ENCODE measurements around the gene TGM6. TPM values are rescaled to one million over a fixed set of nuclear protein-coding genes. Genes with fewer than 3 reads are reported as not detected.

Gene TGM6
- total RNA-seq, 1 donor from 2014 or later, result not detected

DNA sequence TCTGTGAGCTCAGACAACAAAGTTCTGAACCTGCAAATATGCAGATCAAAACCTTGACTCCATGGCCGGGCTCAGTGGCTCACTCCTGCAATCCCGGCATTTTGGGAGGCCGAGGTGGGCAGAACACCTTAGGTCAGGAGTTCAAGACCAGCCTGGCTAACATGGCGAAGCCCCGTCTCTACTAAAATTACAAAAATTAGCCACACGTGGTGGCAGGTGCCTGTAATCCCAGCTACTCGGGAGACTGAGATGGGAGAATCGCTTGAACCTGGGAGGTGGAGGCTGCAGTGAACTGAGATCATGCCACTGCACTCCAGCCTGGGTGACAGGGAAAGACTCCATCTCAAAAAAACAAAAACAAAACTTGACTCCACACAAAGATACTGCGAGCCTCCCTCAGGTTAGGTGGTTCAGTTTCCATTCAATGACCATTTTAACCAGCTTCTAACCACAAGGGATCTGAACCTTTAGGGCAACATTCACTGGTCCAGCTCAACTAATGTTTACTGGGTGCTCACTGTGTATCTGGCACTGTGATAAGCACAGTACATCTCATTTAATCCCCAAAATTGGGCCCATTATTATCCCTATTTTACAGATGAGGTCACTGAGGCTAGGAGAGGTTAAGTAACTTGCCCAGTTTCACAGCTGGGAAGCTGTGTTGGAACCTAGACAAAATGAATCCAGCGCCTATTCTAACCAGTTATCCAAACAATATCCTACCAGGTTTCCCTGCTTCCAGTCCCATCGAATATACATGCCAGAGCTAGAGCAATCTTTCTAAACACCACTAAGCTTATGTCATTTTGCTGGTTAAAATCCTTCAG lies 88.1 kb downstream of the TGM6 start:
- DNase-seq, result no peak
- intact Hi-C loops (cut with micrococcal nuclease), result no loop called here
- H3K9me3 ChIP-seq (replicated peaks), result no peaks in the 10 kb centered on the region
- H3K27me3 ChIP-seq (ENCODE audit: low read depth), result no peaks in the 10 kb centered on the region
- H3K36me3 ChIP-seq, result peaks cover 38% of the 10 kb centered on the region
- peaks cover 33% of the 10 kb centered on the region for H3K4me1 ChIP-seq
- TF ChIP-seq, protein P1, sequence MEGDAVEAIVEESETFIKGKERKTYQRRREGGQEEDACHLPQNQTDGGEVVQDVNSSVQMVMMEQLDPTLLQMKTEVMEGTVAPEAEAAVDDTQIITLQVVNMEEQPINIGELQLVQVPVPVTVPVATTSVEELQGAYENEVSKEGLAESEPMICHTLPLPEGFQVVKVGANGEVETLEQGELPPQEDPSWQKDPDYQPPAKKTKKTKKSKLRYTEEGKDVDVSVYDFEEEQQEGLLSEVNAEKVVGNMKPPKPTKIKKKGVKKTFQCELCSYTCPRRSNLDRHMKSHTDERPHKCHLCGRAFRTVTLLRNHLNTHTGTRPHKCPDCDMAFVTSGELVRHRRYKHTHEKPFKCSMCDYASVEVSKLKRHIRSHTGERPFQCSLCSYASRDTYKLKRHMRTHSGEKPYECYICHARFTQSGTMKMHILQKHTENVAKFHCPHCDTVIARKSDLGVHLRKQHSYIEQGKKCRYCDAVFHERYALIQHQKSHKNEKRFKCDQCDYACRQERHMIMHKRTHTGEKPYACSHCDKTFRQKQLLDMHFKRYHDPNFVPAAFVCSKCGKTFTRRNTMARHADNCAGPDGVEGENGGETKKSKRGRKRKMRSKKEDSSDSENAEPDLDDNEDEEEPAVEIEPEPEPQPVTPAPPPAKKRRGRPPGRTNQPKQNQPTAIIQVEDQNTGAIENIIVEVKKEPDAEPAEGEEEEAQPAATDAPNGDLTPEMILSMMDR (IDR thresholded peaks at IDR 0.05; ENCODE audit: borderline replicate concordance), result no peak
- H3K4me3 ChIP-seq, result peak overlapping the region; percentile 90
- no peak overlapping the region for H3K27ac ChIP-seq (replicated peaks)

GRCh38 chr20:2469991-2470422 lies 89.3 kb downstream of the TGM6 start:
- Histone ChIP-seq H3K27ac (replicated peaks) (peak overlapping the region; percentile 95), H3K4me1 (peaks cover 33% of the 10 kb centered on the region), H3K27me3 (ENCODE audit: low read depth) (no peaks in the 10 kb centered on the region), H3K4me3 (peak overlapping the region; percentile 90), H3K36me3 (peaks cover 26% of the 10 kb centered on the region), H3K9me3 (replicated peaks) (no peaks in the 10 kb centered on the region)
- intact Hi-C loops (cut with micrococcal nuclease), result no loop called here
- TF ChIP-seq, protein P1 (IDR thresholded peaks at IDR 0.05; ENCODE audit: borderline replicate concordance), result no peak
- DNase-seq, result no peak

DNA sequence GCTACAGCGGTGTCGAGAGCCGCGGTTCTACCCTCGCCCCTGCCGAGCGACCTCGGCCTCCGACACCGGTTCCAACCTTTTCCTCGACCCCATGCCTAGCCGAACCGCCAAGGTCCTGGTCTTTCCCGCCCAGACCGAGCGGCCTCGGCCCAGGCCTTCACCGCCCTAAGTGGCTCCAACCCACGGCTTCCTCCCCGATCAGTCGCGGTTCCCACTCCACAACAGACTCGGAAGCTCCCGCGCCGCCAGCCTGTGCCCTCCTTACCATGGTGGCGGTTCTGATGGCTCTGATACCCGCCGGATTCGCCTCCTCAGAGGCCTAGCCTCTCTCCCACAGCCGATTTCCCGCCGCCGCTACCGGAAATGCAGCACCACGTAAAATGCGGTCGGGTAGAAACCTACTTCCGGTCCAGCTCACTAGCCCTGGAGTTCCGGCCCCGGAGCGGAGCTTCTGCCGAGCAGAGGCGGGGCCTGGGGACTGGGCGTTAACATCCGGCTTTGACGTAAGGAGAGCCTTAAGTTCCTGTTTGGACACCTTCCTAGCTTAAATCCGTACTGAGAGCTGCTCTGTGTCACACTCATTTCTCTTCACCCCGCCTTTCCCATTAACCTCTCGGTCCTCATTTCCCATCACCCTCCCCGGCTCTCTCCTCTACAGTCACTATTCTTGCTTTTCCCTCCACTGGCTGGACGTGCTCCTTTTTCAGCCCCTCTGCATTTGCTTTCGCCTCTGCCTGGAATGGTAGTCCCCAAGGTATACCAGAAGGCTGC lies 89.9 kb downstream of the TGM6 start, which contains the start of gene SNRPB:
TSS of gene SNRPB (minus strand) at position 367 of the 771 bp plus-strand sequence. CDS start at position 268, 99 bp downstream.
- Histone ChIP-seq H3K4me3 (peak within 1 kb of the TSS; percentile 90), H3K4me1 (peaks cover 33% of the 10 kb centered on the region), H3K27ac (replicated peaks) (peak within 1 kb of the TSS; percentile 95), H3K36me3 (peaks cover 20% of the 10 kb centered on the region), H3K27me3 (ENCODE audit: low read depth) (no peaks in the 10 kb centered on the region), H3K9me3 (replicated peaks) (no peaks in the 10 kb centered on the region)
- intact Hi-C loops (cut with micrococcal nuclease), result no loop called here
- peak; percentile 95 for DNase-seq
- TF ChIP-seq, protein P1 (IDR thresholded peaks at IDR 0.05; ENCODE audit: borderline replicate concordance), result no peak

- no peaks in the 10 kb centered on the region for H3K9me3 ChIP-seq (replicated peaks)
- intact Hi-C loops (cut with micrococcal nuclease), result no loop called here
- TF ChIP-seq, protein P1 (IDR thresholded peaks at IDR 0.05; ENCODE audit: borderline replicate concordance), result no peak
- no peak overlapping the region for H3K27ac ChIP-seq (replicated peaks)
- no peak overlapping the region for H3K4me3 ChIP-seq
- no peak for DNase-seq
- no peaks in the 10 kb centered on the region for H3K27me3 ChIP-seq (ENCODE audit: low read depth)
- H3K4me1 ChIP-seq, result peaks cover 26% of the 10 kb centered on the region
- H3K36me3 ChIP-seq, result no peaks in the 10 kb centered on the region
These were observed 92.8 kb downstream of the TGM6 start for GRCh38 chr20:2473516-2473915.

DNA sequence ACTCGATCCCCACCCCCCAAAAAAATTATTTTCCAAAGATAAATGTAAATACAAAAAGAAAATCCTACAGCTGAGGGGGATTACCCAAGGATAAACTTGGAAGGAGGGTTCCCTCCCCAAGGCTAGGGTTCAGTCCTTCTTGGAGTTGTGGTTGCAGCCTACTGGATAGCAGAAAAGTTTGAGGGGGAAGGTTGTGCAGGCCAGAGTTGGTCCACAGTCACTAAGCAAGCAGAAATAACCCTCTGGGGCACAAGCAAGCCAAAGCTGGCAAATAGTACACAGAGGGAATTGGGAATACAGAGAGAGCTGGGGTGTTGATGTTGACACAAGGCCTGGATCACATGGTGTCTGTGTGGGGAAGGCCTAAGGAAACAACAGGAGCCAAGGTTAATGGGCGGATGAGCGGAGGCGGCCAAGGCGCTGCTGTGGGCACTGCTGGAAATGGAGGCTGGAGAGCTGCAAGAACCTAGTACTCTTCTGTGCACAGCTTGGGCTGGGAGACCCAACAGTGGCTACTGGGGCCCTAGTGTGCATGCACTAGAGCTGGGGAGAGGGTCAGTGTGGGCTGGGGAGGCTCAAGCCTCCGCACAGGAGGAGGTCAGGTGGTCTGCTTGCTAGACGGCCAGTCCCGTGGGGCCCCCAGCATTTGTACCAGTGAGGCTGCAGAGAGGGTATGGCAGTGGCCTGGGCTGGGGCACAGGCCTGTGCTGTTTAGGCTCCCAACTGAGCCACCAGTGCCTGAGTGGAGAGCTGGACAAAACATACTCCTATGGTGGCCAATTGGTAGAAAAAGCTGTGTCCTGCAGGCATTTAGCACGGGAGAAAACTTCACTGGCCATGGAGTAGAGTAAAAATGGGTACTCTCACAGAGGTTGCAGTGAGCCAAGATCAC lies 95.4 kb downstream of the TGM6 start:
- intact Hi-C loops (cut with micrococcal nuclease), result no loop called here
- DNase-seq, result no peak
- Histone ChIP-seq H3K9me3 (replicated peaks) (peaks cover 7% of the 10 kb centered on the region), H3K4me1 (peaks cover 4% of the 10 kb centered on the region), H3K36me3 (peaks cover 14% of the 10 kb centered on the region), H3K27ac (replicated peaks) (no peak overlapping the region), H3K27me3 (ENCODE audit: low read depth) (no peaks in the 10 kb centered on the region), H3K4me3 (no peak overlapping the region)
- TF ChIP-seq, protein P1 (IDR thresholded peaks at IDR 0.05; ENCODE audit: borderline replicate concordance), result no peak
